Measurements from ENCODE around the gene GAB3.

GAB3 gene

DNA sequence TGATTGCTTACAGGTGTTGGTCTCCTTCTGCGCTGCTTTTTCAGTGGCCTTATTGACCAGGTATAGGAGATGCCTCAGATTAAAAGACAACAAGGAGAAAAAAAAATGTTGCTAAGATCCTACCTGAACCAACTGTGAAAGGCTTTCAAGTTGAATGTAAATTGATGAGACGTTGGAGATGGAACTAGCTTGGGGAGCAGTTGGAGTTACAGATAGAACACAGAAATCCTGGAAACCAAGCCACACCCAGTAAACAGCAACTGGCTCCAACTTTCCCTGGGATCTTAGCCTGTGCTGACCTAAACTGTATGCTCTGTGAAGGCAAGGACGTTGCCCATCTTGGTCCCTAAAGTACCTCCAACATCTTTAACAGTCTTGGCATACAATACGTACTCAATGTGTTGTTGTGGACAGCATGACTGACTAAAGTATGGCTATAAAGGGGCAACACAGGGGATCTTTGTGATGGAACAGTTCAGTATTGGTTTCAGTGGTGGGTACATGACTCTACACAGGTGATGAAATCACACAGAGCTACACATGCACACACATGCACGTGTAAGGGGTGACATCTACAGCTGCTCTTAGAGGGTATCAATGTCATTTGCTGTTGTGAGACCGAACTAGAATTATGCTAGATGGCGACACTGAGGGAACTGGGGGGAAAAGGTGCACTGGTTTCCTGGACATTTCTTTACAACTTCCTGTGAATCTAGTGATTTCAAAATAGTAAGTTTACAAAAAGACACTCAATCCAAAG, 22.3 kb downstream of the GAB3 start:
- no peak overlapping the region for H3K9ac ChIP-seq (ENCODE audit: low read length)
- no peaks in the 10 kb centered on the region for H3F3A ChIP-seq (ENCODE audit: insufficient read depth)
- H3K9me3 ChIP-seq (ENCODE audit: insufficient read depth, low read length), result no peaks in the 10 kb centered on the region
- no peaks in the 10 kb centered on the region for H3K36me3 ChIP-seq (ENCODE audit: low read length)
- H3K79me2 ChIP-seq (ENCODE audit: insufficient read depth, low read length), result no peaks in the 10 kb centered on the region
- TF ChIP-seq, protein P1, sequence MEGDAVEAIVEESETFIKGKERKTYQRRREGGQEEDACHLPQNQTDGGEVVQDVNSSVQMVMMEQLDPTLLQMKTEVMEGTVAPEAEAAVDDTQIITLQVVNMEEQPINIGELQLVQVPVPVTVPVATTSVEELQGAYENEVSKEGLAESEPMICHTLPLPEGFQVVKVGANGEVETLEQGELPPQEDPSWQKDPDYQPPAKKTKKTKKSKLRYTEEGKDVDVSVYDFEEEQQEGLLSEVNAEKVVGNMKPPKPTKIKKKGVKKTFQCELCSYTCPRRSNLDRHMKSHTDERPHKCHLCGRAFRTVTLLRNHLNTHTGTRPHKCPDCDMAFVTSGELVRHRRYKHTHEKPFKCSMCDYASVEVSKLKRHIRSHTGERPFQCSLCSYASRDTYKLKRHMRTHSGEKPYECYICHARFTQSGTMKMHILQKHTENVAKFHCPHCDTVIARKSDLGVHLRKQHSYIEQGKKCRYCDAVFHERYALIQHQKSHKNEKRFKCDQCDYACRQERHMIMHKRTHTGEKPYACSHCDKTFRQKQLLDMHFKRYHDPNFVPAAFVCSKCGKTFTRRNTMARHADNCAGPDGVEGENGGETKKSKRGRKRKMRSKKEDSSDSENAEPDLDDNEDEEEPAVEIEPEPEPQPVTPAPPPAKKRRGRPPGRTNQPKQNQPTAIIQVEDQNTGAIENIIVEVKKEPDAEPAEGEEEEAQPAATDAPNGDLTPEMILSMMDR (IDR thresholded peaks at IDR 0.05; ENCODE audit: insufficient read depth, low read length, poor library complexity, severe bottlenecking), result no peak
- no peak for TF ChIP-seq EZH2phosphoT487 (conservative IDR thresholded peaks at IDR 0.05; ENCODE audit: low read length)
- H3K27me3 ChIP-seq (ENCODE audit: low read length), result no peaks in the 10 kb centered on the region
- no peak overlapping the region for H3K27ac ChIP-seq (ENCODE audit: low read depth, low read length)
- no peak overlapping the region for H3K4me3 ChIP-seq (ENCODE audit: insufficient read depth, low read length, poor library complexity, severe bottlenecking)
- no peak overlapping the region for H3K4me2 ChIP-seq (ENCODE audit: low read depth, low read length, poor library complexity, severe bottlenecking)
- no peaks in the 10 kb centered on the region for H4K20me1 ChIP-seq (ENCODE audit: low read depth, low read length)
- H3K9me2 ChIP-seq (replicated peaks; ENCODE audit: insufficient read depth, low read length), result no peaks in the 10 kb centered on the region
- no peak overlapping the region for H2AFZ ChIP-seq (ENCODE audit: low read depth, low read length, severe bottlenecking)

DNA sequence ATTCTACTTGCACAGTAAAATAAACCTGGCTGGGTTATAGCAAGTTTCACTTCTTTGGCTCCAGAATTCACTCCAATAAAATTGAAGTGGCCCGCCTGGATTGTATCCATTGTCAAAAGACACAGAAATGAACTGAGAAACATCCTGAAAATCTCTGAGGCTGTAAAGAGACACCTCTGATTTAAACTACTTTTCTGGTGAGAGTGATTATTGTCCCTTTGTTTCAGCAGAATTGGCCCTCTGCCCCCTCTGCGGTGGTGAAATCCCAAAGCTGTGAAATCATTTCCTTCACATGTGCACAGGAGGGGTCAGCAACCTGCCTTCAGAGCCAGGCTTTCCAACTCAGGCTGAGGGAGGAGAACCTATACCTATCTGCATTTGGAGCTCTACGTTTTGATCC, 23.0 kb downstream of the GAB3 start:
- no peak overlapping the region for H3K4me2 ChIP-seq (ENCODE audit: low read depth, low read length, poor library complexity, severe bottlenecking)
- no peaks in the 10 kb centered on the region for H3F3A ChIP-seq (ENCODE audit: insufficient read depth)
- H3K27ac ChIP-seq (ENCODE audit: low read depth, low read length), result no peak overlapping the region
- no peaks in the 10 kb centered on the region for H4K20me1 ChIP-seq (ENCODE audit: low read depth, low read length)
- H3K36me3 ChIP-seq (ENCODE audit: low read length), result no peaks in the 10 kb centered on the region
- no peak overlapping the region for H3K9ac ChIP-seq (ENCODE audit: low read length)
- H3K9me2 ChIP-seq (replicated peaks; ENCODE audit: insufficient read depth, low read length), result no peaks in the 10 kb centered on the region
- H3K4me3 ChIP-seq (ENCODE audit: insufficient read depth, low read length, poor library complexity, severe bottlenecking), result no peak overlapping the region
- no peaks in the 10 kb centered on the region for H3K27me3 ChIP-seq (ENCODE audit: low read length)
- no peaks in the 10 kb centered on the region for H3K79me2 ChIP-seq (ENCODE audit: insufficient read depth, low read length)
- TF ChIP-seq, protein P1 (IDR thresholded peaks at IDR 0.05; ENCODE audit: insufficient read depth, low read length, poor library complexity, severe bottlenecking), result no peak
- no peak for TF ChIP-seq EZH2phosphoT487 (conservative IDR thresholded peaks at IDR 0.05; ENCODE audit: low read length)
- H3K9me3 ChIP-seq (ENCODE audit: insufficient read depth, low read length), result no peaks in the 10 kb centered on the region
- no peak overlapping the region for H2AFZ ChIP-seq (ENCODE audit: low read depth, low read length, severe bottlenecking)

DNA sequence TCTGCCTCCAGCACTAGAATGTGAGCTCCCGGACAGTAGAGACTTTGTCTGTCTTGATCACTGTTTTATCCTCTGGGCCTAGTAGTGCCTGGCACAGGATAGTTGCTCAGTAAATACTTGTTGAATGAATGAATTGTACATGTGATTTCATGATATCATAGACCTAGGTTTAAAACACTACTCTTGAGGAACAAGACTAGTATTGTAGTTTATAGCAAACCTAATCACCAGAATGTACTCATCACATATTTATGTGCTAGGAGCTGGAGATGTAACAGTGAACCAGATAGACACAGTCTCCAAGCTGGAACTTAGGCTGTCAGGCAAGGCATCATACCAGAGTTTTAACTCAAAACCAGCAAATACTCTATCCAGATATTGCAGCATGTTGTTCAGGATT, 23.5 kb downstream of the GAB3 start:
- no peaks in the 10 kb centered on the region for H3K9me3 ChIP-seq (ENCODE audit: insufficient read depth, low read length)
- no peak overlapping the region for H3K4me2 ChIP-seq (ENCODE audit: low read depth, low read length, poor library complexity, severe bottlenecking)
- no peak overlapping the region for H2AFZ ChIP-seq (ENCODE audit: low read depth, low read length, severe bottlenecking)
- no peaks in the 10 kb centered on the region for H3K36me3 ChIP-seq (ENCODE audit: low read length)
- no peak overlapping the region for H3K4me3 ChIP-seq (ENCODE audit: insufficient read depth, low read length, poor library complexity, severe bottlenecking)
- H3K9me2 ChIP-seq (replicated peaks; ENCODE audit: insufficient read depth, low read length), result no peaks in the 10 kb centered on the region
- TF ChIP-seq, protein P1 (IDR thresholded peaks at IDR 0.05; ENCODE audit: insufficient read depth, low read length, poor library complexity, severe bottlenecking), result no peak
- no peak for TF ChIP-seq EZH2phosphoT487 (conservative IDR thresholded peaks at IDR 0.05; ENCODE audit: low read length)
- H3K27me3 ChIP-seq (ENCODE audit: low read length), result no peaks in the 10 kb centered on the region
- no peaks in the 10 kb centered on the region for H3F3A ChIP-seq (ENCODE audit: insufficient read depth)
- H3K27ac ChIP-seq (ENCODE audit: low read depth, low read length), result no peak overlapping the region
- H3K79me2 ChIP-seq (ENCODE audit: insufficient read depth, low read length), result no peaks in the 10 kb centered on the region
- no peaks in the 10 kb centered on the region for H4K20me1 ChIP-seq (ENCODE audit: low read depth, low read length)
- no peak overlapping the region for H3K9ac ChIP-seq (ENCODE audit: low read length)

Measured in SU-DHL-6 (cell line).